MV-4-11 (cell line): ENCODE results near the gene CATSPERZ.

ENCODE experiments used
- DNase-seq: peaks from one replicate; lab custom pipeline; 2025; lab: John Stamatoyannopoulos, UW

Gene CATSPERZ, protein sequence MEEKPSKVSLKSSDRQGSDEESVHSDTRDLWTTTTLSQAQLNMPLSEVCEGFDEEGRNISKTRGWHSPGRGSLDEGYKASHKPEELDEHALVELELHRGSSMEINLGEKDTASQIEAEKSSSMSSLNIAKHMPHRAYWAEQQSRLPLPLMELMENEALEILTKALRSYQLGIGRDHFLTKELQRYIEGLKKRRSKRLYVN

DNA sequence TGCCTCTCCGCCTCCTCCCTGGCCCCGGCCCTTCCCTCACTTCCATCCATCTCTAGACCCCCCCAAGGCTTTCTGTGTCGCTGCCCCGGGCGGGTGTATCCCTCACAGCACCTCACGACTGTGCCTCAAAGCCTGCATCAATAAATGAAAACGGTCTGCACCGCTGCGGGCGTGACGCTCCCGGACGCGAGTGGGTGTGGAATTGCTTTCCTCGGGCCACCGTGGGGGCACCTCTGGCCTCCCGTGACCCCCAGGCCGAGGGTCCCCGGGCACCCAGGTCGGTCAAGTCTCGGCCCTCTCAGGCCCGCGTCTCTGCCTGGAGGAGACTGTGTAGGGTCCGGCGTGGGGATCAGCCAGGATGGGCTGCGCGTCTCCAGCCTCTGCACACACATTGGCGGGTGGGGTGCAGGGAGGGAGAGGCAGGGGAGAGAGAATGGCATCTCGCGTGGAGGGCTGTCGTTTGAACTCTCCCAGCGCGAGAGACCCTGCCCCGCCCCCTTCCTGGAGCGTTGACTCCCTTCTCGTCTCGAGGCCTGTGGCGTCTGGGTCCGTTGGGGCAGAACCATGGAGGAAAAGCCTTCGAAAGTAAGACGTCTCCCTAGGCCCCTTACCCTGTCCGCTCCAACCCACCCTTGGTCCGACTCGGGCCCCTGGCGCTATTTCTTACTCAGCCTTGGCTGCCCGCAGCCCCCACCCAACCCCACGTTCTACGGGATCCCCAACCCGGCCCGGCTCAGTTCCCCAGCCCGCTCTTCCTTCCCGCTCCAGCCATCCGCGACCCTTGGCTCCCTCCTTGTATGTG lies at the start of gene CATSPERZ:
CATSPERZ (plus strand) TSS at position 512 of the 802 bp plus-strand sequence; CDS start at position 565, 53 bp downstream.
- no peak for DNase-seq

DNA sequence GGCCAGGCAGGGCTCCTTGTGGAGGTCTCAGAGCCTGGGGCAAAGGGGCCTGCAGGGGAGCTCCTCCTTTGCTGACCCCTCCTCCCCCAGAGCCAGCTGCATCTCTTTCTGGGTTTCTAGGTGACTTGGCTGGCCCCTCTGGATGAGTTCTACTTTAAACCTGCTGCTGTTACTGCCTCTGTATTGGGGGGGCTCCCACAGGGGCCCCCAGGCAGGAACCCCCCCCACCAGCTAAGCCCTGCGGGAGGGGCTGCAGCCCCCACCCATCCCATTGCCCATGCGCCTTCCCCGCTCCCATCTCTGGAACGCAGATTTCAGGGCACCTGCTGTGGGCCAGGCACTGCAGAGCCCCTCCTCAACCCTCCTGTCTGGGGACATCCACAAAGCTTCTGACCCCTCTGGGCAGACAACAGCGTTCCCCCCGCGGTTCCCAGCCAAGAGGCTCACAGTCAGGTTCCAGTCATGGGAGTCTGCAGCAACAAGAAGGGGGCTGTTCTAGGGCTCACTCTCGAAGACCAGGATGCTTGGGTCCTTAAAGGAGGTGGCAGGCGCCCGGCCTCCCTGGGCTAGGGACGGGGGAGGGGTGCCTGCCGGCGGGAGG lies 49.6 kb upstream of the CATSPERZ start:
- DNase-seq: no peak

DNA sequence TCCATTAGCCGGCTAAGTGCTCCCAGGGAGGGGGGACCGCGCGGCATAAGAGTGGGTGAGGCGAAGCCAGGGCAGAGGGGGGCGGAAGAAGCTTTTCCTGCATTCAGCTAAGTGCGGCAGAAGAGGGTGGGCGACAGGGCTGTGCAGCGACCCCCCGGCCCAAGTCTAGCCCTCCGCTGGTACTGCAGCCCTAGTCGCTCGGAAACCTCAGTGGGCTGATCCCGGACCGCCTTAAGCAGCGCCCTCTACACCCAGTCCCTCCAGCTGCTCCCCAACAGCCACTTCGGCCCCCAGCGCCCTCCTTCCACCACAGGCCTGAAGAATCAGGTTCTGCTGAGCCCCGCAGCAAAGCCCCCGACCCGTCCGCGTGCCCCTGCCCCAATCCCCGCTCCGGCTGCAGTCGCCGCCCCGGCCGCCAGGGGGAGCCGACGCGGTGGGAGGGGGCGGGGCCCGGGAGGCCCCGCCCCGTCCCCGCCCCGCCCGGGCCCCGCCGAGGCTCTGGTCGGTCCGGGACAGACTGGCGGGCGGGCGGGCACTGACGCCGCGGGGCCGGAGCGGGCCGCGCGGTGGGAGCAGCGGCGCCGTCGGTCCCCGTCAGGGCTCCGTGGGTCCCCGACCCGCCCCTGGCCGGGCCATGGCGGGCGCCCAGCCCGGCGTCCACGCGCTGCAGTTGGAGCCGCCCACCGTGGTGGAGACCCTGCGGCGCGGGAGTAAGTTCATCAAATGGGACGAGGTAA lies 49.0 kb upstream of the CATSPERZ start, which contains the start of gene PLCB3:
PLCB3 (plus strand) TSS at position 515 of the 737 bp plus-strand sequence; CDS start at position 635, 120 bp downstream.
- peak; percentile 9 for DNase-seq

DNA sequence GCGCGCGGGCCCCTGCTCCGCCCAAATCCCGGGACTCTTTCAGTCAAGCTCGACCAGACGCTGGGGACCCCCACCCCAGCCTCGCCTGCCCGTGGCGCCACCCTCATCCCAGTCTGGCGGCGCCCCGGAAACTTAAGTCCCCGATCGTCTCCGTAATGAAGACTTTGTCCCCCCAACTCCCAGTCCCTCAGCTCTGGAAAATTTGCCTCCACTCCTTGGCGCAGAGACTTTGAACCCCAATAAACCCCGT lies 48.5 kb upstream of the CATSPERZ start:
- no peak for DNase-seq

GRCh38 chr11:64252003-64252872 lies 47.9 kb upstream of the CATSPERZ start:
- DNase-seq: peak; percentile 11

GRCh38 chr11:64253043-64253442 lies 47.1 kb upstream of the CATSPERZ start:
- no peak for DNase-seq

DNA sequence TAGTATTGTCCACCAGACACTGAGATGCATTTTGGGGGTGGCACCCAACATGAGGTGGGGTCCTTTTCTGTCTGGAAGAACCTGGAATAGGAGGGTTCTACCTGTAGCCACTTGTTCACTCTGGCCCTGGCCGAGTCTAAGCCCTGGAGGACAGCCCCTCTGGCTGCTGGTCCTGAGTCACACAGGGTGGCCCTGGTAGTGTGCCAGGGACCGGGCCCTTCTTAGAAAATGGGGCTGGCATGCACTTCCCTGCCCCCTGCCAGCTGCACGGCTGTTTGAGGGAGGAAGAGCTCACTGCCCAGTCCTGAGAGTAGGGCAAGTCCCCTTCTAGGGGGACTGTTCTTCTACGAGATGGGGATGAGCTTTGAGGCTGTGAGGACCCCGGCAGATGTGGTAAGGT lies 46.7 kb upstream of the CATSPERZ start:
- DNase-seq: no peak

GRCh38 chr11:64254326-64254725 lies 45.8 kb upstream of the CATSPERZ start:
- DNase-seq: no peak

DNA sequence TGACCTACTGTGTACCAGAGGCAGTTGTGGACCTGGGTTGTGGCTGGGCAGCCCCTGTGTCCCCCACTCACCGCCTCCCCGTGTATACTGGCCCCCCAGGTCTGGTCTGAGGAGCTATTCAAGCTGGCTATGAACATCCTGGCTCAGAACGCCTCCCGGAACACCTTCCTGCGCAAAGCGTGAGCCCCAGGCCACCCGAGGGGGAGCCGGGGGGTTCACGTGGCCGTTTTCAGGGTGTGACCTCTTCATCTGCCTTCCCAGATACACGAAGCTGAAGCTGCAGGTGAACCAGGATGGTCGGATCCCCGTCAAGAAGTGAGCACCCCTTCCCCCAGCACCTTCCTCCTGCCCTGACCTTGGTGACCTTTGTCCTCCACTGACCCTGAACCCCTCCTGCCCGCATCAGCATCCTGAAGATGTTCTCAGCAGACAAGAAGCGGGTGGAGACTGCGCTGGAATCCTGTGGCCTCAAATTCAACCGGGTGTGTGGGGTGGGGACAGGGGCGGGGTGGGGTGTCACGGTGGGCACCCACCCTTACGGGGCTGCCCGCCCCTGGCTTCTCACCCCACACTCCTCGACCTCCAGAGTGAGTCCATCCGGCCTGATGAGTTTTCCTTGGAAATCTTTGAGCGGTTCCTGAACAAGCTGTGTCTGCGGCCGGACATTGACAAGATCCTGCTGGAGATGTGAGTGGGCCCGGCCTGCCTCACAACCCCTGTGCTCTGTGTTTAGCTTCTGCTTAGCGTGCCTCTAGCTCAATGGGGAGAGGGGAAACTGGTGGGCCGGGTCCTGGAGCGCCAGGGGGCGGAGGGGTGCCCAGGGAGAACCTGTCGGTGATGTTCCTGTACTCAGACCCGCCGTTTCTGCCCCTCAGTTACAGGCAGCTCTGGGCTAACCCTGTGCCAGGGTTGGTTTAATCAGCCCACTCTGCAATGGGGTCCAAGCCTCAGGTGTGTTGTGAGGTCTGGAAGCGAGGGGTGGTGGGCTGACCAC lies 44.7 kb upstream of the CATSPERZ start:
- no peak for DNase-seq

GRCh38 chr11:64256300-64256699 lies 43.9 kb upstream of the CATSPERZ start:
- DNase-seq: no peak

GRCh38 chr11:64258356-64258755 lies 41.8 kb upstream of the CATSPERZ start:
- no peak for DNase-seq

DNA sequence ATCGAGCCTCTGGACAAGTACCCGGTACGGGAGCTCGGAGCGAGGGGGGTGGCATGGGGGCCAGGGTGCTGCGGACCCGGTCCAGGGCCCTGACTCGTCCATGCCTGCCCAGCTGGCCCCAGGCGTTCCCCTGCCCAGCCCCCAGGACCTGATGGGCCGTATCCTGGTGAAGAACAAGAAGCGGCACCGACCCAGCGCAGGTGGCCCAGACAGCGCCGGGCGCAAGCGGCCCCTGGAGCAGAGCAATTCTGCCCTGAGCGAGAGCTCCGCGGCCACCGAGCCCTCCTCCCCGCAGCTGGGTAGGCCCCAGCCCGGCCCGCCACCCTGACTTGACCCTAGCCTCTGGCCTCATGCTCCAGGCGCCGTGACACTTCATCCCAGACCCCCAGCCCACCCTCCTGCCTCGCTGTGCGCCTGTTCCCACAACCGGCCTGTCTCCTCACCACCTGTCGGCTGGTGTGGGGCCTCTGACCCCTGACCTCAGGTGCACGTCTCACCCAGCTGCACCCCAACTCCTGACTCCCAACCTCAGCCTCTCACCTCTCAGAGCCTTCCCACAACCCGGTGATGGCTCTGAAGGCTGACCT lies 41.1 kb upstream of the CATSPERZ start:
- no peak for DNase-seq

- no peak for DNase-seq
Observed at GRCh38 chr11:64259533-64260067, 40.6 kb upstream of the CATSPERZ start.

- DNase-seq: no peak
Observed at GRCh38 chr11:64260147-64260708, 39.9 kb upstream of the CATSPERZ start.

DNA sequence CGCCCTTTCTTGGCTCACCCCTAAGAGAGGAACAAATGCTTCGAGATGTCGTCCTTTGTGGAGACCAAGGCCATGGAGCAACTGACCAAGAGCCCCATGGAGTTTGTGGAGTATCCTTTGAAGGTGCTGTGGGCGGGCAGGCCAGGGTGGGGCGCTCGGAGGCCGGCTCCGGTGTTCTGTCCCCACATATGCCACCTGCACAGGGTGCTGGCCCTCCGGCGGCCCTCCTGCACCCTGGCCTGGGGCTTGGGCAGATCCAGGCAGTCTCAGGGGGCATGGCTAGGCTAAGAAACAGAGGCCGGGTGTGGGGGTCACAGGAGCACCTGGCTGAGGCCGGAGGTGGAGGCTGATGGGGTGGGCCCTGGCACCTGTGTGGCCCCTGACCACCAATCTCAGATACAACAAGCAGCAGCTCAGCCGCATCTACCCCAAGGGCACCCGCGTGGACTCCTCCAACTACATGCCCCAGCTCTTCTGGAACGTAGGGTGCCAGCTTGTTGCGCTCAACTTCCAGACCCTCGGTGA lies 38.5 kb upstream of the CATSPERZ start:
- no peak for DNase-seq

DNA sequence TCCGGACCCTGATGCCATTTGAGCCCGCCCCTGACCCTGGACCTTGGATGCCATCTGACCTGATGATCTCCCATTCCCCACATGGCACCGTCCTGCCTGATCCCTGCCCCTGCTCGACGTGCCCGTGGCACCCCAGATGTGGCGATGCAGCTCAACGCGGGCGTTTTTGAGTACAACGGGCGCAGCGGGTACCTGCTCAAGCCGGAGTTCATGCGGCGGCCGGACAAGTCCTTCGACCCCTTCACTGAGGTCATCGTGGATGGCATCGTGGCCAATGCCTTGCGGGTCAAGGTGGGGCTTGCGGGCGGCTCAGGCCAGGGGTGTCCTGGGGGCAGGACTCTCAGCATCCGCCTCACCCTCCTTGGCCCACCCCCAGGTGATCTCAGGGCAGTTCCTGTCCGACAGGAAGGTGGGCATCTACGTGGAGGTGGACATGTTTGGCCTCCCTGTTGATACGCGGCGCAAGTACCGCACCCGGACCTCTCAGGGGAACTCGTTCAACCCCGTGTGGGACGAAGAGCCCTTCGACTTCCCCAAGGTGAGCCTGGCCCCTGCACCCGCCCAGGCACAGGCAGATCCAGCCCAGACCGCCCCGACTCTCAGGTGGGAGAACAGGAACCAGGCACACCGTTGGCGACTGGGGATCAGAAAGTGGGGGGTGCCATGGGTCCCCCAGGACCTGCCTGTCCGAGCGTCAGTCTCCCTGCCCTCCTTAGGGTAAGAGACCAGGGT lies 37.7 kb upstream of the CATSPERZ start:
- DNase-seq: no peak

GRCh38 chr11:64263021-64263946 lies 36.9 kb upstream of the CATSPERZ start:
- DNase-seq: peak; percentile 61
